Measurements from ENCODE around the gene C12orf76. TPM values are rescaled to one million over a fixed set of nuclear protein-coding genes. Genes with fewer than 3 reads are reported as not detected.

C12orf76 gene, protein sequence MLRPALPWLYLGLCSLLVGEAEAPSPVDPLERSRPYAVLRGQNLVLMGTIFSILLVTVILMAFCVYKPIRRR
- total RNA-seq = 10 to 100 TPM in 3 of 4 donors, 1 to 10 TPM in 1; 9.4 to 21.5 (median 11.4) TPM

DNA sequence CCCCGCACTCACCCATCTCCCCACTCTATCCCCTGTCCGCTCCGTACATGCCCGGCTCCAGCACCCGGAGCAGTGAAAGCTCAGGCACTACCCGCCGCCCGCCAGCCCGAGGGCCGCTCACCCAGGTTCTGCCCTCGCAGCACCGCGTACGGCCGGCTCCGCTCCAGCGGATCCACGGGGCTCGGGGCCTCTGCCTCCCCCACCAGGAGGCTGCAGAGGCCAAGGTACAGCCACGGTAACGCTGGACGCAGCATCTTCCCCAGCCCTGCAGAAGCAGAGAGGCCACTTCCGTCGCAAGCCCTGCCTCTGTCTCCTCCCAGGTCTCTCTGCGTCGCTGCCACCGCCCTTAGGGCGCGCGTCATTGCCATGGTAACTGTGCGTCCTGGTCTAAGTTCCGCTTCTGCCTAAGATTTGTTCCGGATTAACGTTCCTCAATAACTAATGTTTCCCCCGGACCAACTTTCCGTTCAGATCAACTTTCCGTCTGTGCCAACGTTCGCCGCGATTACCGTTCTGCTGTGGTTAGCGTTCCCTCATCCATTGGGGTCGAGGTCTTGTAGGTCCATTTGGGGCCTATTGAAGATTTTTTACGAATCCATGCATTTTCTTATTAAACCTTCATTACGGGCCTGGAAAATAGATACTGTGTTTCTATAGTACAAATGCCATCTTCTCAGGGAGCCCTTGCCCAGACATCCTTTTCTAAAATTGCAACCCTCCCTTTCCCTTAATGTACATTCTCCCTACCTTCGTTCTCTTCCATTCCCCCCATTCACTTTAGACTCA, at the start of gene C12orf76:
TSS of gene C12orf76 (minus strand) at position 281 of the 786 bp plus-strand sequence. CDS start at position 254, 27 bp downstream.
- peaks cover 0 to 7% of the 10 kb centered on the region in 2 donors for H3K36me3 ChIP-seq
- WGBS, 2 donors (ENCODE audit: low coverage in 1 of 2) = 2 to 3% methylated on average over 23 of the region's 47 CpGs
- peak within 1 kb of the TSS; percentile 51 to 76 for H3K4me3 ChIP-seq
- TF ChIP-seq EP300 (IDR thresholded peaks at IDR 0.05) = no peak
- peak in 2 of 4 experiments; percentile 18 to 29 for TF ChIP-seq CTCF (IDR thresholded peaks at IDR 0.05)
- peak; percentile 26 to 68 for TF ChIP-seq POLR2A (IDR thresholded peaks at IDR 0.05)
- peak; percentile 81 for TF ChIP-seq POLR2AphosphoS5 (IDR thresholded peaks at IDR 0.05)
- no peaks in the 10 kb centered on the region for H3K27me3 ChIP-seq
- H3K27ac ChIP-seq = peak within 1 kb of the TSS; percentile 43 to 89 (median 84)
- peak; percentile 99 for ATAC-seq
- H3K9me3 ChIP-seq = no peaks in the 10 kb centered on the region
- H3K4me1 ChIP-seq = peaks cover 0 to 55% (median 15%) of the 10 kb centered on the region in 3 donors

- WGBS, 2 donors (ENCODE audit: low coverage in 1 of 2) = 45 to 68% methylated on average over 2 to 6 of the region's 7 CpGs
- TF ChIP-seq EP300 (IDR thresholded peaks at IDR 0.05) (no peak), POLR2A (IDR thresholded peaks at IDR 0.05) (no peak), POLR2AphosphoS5 (IDR thresholded peaks at IDR 0.05) (no peak), CTCF (IDR thresholded peaks at IDR 0.05) (no peak)
- no peaks in the 10 kb centered on the region for H3K9me3 ChIP-seq
- H3K27ac ChIP-seq = no peak overlapping the region
- H3K27me3 ChIP-seq = peaks cover 5% of the 10 kb centered on the region
- no peak for ATAC-seq
- H3K4me1 ChIP-seq = no peaks in the 10 kb centered on the region
- no peaks in the 10 kb centered on the region for H3K36me3 ChIP-seq
- H3K4me3 ChIP-seq = no peak overlapping the region
Measured at GRCh38 chr12:110093631-110094311, 45.4 kb upstream of the C12orf76 start.

- no peaks in the 10 kb centered on the region for H3K4me1 ChIP-seq
- TF ChIP-seq POLR2A (IDR thresholded peaks at IDR 0.05) (no peak), CTCF (IDR thresholded peaks at IDR 0.05) (no peak), EP300 (IDR thresholded peaks at IDR 0.05) (no peak), POLR2AphosphoS5 (IDR thresholded peaks at IDR 0.05) (no peak)
- H3K9me3 ChIP-seq = no peaks in the 10 kb centered on the region
- ATAC-seq = no peak
- no peaks in the 10 kb centered on the region for H3K36me3 ChIP-seq
- H3K27ac ChIP-seq = no peak overlapping the region
- no peak overlapping the region for H3K4me3 ChIP-seq
- 54 to 70% methylated on average over 2 of the region's 3 CpGs for WGBS, 2 donors (ENCODE audit: low coverage in 1 of 2)
- peaks cover 5% of the 10 kb centered on the region for H3K27me3 ChIP-seq
Measured at GRCh38 chr12:110091136-110091711, 42.9 kb upstream of the C12orf76 start.

GRCh38 chr12:110090266-110091135, 42.2 kb upstream of the C12orf76 start:
- Histone ChIP-seq H3K27ac (no peak overlapping the region), H3K4me3 (no peak overlapping the region), H3K36me3 (no peaks in the 10 kb centered on the region), H3K27me3 (peaks cover 5% of the 10 kb centered on the region), H3K4me1 (no peaks in the 10 kb centered on the region), H3K9me3 (no peaks in the 10 kb centered on the region)
- WGBS, 2 donors (ENCODE audit: low coverage in 1 of 2) = 40 to 70% methylated on average over 1 to 3 of the region's 8 CpGs
- ATAC-seq = no peak
- TF ChIP-seq CTCF (IDR thresholded peaks at IDR 0.05) (no peak), POLR2A (IDR thresholded peaks at IDR 0.05) (no peak), EP300 (IDR thresholded peaks at IDR 0.05) (no peak), POLR2AphosphoS5 (IDR thresholded peaks at IDR 0.05) (no peak)
